Left colon (tissue), 2 donors: Measurements from ENCODE around the gene ZNF787. TPM values are rescaled to one million over a fixed set of nuclear protein-coding genes. Genes with fewer than 3 reads are reported as not detected.
A peak's percentile ranks its signal among the peaks of the same experiment; 100 is the strongest.

Experiments used
- ATAC-seq: fragments of 200-7000 bp; cut with Tn5 transposase; one replicate; pipeline ENCODE4 v1.9.1; 2020; ENCODE audit warnings: mild to moderate bottlenecking, moderate library complexity
- DNase-seq, 2 donors: peaks; one replicate each; pipeline ENCODE4 v3.0.0-alpha.2; 2020
- intact Hi-C, 2 donors: fragments of 100-400 bp; cut with DNase I in 1 of 2; cut with micrococcal nuclease in 1 of 2; formaldehyde crosslinking; loops; one replicate each; pipeline versions ENCODE4 v1.11.2 to v1.14.0; 2022; cut with DNase I, micrococcal nuclease
- total RNA-seq, 2 donors: library from RNA; stranded (reverse); fragmentation: NEBNext Ultra II Directional; extraction: Animal tissue kit (Norgen Biotek cat#: 25700); gene quantifications; one replicate each; pipeline ENCODE4 v1.2.1, GENCODE V29; 2021
- donor health status: DM: no; HTN: no; CAD: no.
- donor health status: DM: yes; HTN: yes; CAD: no.

The ZNF787 gene
- total RNA-seq, 2 donors from 2014 or later = 56.6 to 59.9 TPM

- DNase-seq (no peak), ATAC-seq (no peak)
- intact Hi-C loops = no loop called here
Measured at GRCh38 chr19:56146904-56147303, 25.8 kb upstream of the ZNF787 start.

GRCh38 chr19:56145698-56146097 lies 24.6 kb upstream of the ZNF787 start:
- ATAC-seq = no peak
- intact Hi-C loops = no loop called here
- DNase-seq = no peak

- intact Hi-C loops = no loop called here
- DNase-seq = no peak
- ATAC-seq = no peak
Measured at GRCh38 chr19:56144831-56145230, 23.7 kb upstream of the ZNF787 start.

- DNase-seq (no peak), ATAC-seq (no peak)
- intact Hi-C loops = no loop called here
Measured at GRCh38 chr19:56144376-56144775, 23.3 kb upstream of the ZNF787 start.

- intact Hi-C loops = no loop called here
- ATAC-seq = no peak
- no peak for DNase-seq
Measured at GRCh38 chr19:56142897-56143434, 21.9 kb upstream of the ZNF787 start.

GRCh38 chr19:56142087-56142787 lies 21.1 kb upstream of the ZNF787 start:
- ATAC-seq (peak; percentile 43), DNase-seq (peak; percentile 68 to 76)
- intact Hi-C loops = no loop called here

GRCh38 chr19:56141417-56141993 lies 20.4 kb upstream of the ZNF787 start:
- intact Hi-C loops = no loop called here
- ATAC-seq (no peak), DNase-seq (peak in 1 of 2 donors; percentile 56)

GRCh38 chr19:56140583-56141416 lies 19.7 kb upstream of the ZNF787 start, which contains the start of gene ZNF444:
ZNF444 (plus strand) TSS chr19:56141287; CDS start chr19:56146912, 5,625 bp downstream.
- intact Hi-C loops = no loop called here

GRCh38 chr19:56139847-56140582 lies 18.9 kb upstream of the ZNF787 start:
- DNase-seq (peak; percentile 48 to 57), ATAC-seq (no peak)
- intact Hi-C loops = no loop called here

More at GRCh38 chr19:56140583-56141416, 19.7 kb upstream of the ZNF787 start, which contains the start of gene ZNF444:
- peak; percentile 98 to 100 for DNase-seq
- ATAC-seq = peak; percentile 79

GRCh38 chr19:56138069-56138468 lies 17.0 kb upstream of the ZNF787 start:
- DNase-seq (no peak), ATAC-seq (no peak)
- intact Hi-C loops = no loop called here

- ATAC-seq (peak; percentile 46), DNase-seq (peak; percentile 88 to 91)
- intact Hi-C loops = no loop called here
Measured at GRCh38 chr19:56137405-56137804, 16.3 kb upstream of the ZNF787 start.

- intact Hi-C loops = no loop called here
- DNase-seq = no peak
- no peak for ATAC-seq
Measured at GRCh38 chr19:56136362-56136761, 15.3 kb upstream of the ZNF787 start.

- DNase-seq = no peak
- ATAC-seq = peak; percentile 36
- intact Hi-C loops = no loop called here
Measured at GRCh38 chr19:56134654-56134921, 13.5 kb upstream of the ZNF787 start.

- ATAC-seq = peak; percentile 3
- intact Hi-C loops = no loop called here
Measured at GRCh38 chr19:56133858-56134653, 13.0 kb upstream of the ZNF787 start.

GRCh38 chr19:56132316-56132822 lies 11.3 kb upstream of the ZNF787 start:
- DNase-seq = no peak
- intact Hi-C loops = no loop called here
- no peak for ATAC-seq

More at GRCh38 chr19:56133858-56134653, 13.0 kb upstream of the ZNF787 start:
- DNase-seq = no peak

- intact Hi-C loops = no loop called here
- no peak for DNase-seq
- no peak for ATAC-seq
Measured at GRCh38 chr19:56131651-56132050, 10.6 kb upstream of the ZNF787 start.

GRCh38 chr19:56130006-56130405 lies 8.9 kb upstream of the ZNF787 start:
- DNase-seq (no peak), ATAC-seq (no peak)
- intact Hi-C loops = no loop called here
